Gastroesophageal sphincter (tissue), 3 donors: ENCODE measurements around the gene BTBD6.

ENCODE experiments used
- EP300 ChIP-seq: sonication (generic); formaldehyde crosslinking; IDR thresholded peaks from one replicate; pipeline ENCODE4 v1.6.1; 2017; ENCODE audit warnings: antibody characterized with exemption, mild to moderate bottlenecking
- POLR2A ChIP-seq, 2 donors: fragments of 450-650 bp; IDR thresholded peaks; one replicate each; pipeline ENCODE4 v1.6.1; 2017; ENCODE audit warnings: antibody characterized with exemption in 2 of 2, mild to moderate bottlenecking in 2 of 2, moderate library complexity in 1 of 2
- POLR2AphosphoS5 ChIP-seq: sonication (generic); formaldehyde crosslinking; IDR thresholded peaks from one replicate; pipeline ENCODE4 v1.6.1; 2017; ENCODE audit warnings: antibody characterized with exemption
- TF ChIP-seq, protein P1 (sequence below), 4 experiments: fragments of 200-600 bp in 2 of 4; fragments of 450-650 bp in 2 of 4; sonication (generic) in 1 of 4; IDR thresholded peaks; one replicate each; pipeline ENCODE4 v1.5.1; 2017 to 2019; ENCODE audit warnings: antibody characterized with exemption in 4 of 4, mild to moderate bottlenecking in 2 of 4, moderate library complexity in 2 of 4

GRCh38 chr14:105283899-105284298, 35.6 kb downstream of the BTBD6 start:
- TF ChIP-seq, protein P1, sequence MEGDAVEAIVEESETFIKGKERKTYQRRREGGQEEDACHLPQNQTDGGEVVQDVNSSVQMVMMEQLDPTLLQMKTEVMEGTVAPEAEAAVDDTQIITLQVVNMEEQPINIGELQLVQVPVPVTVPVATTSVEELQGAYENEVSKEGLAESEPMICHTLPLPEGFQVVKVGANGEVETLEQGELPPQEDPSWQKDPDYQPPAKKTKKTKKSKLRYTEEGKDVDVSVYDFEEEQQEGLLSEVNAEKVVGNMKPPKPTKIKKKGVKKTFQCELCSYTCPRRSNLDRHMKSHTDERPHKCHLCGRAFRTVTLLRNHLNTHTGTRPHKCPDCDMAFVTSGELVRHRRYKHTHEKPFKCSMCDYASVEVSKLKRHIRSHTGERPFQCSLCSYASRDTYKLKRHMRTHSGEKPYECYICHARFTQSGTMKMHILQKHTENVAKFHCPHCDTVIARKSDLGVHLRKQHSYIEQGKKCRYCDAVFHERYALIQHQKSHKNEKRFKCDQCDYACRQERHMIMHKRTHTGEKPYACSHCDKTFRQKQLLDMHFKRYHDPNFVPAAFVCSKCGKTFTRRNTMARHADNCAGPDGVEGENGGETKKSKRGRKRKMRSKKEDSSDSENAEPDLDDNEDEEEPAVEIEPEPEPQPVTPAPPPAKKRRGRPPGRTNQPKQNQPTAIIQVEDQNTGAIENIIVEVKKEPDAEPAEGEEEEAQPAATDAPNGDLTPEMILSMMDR (IDR thresholded peaks at IDR 0.05): no peak
- TF ChIP-seq EP300 (no peak), POLR2AphosphoS5 (no peak), POLR2A (IDR thresholded peaks at IDR 0.05) (no peak)
